H1 (cell line): ENCODE measurements around the gene SLC25A45. TPM values are rescaled to one million over a fixed set of nuclear protein-coding genes. Genes with fewer than 3 reads are reported as not detected.

Experiments
- CTCF ChIA-PET: fragments of 300-600 bp; sonication (Branson Sonifier 250); formaldehyde crosslinking; loops from one replicate; lab custom pipeline; 2021; ENCODE audit not compliant: partially characterized antibody; lab: Charles Lee
- POLR2A ChIA-PET: fragments of 300-600 bp; sonication (Branson Sonifier 250); formaldehyde crosslinking; loops from one replicate; lab custom pipeline; 2021; ENCODE audit warnings: inconsistent platforms; ENCODE audit not compliant: partially characterized antibody; lab: Charles Lee
- DNase-seq, 2 experiments: peaks; one replicate each; pipeline versions ENCODE4 v3.0.0 to v3.0.0-alpha.2; 2010 to 2022; ENCODE audit warnings: low spot score in 2 of 2, low read depth in 1 of 2, mixed read lengths in 1 of 2
- FAIRE-seq: peaks from 2 replicates; lab custom pipeline; 2011; peaks lifted over from hg19 to GRCh38; lab: Jason Lieb, UNC
- H2AFZ ChIP-seq: 2 replicates; pipeline ENCODE4 v1.8.1; 2012; ENCODE audit warnings: low read length, inconsistent platforms
- H2AK5ac ChIP-seq: 2 replicates; pipeline ENCODE4 v1.6.1; 2013; ENCODE audit warnings: low read depth, low read length
- H2BK120ac ChIP-seq: replicated peaks from 2 replicates; pipeline ENCODE3; 2013; ENCODE audit warnings: low read depth, low read length, inconsistent platforms
- H2BK12ac ChIP-seq: 2 replicates; pipeline ENCODE4 v1.6.1; 2013; ENCODE audit warnings: low read depth, low read length
- H2BK15ac ChIP-seq: 2 replicates; pipeline ENCODE4 v1.6.1; 2013; ENCODE audit warnings: low read length
- H2BK20ac ChIP-seq: 2 replicates; pipeline ENCODE4 v1.6.1; 2013; ENCODE audit warnings: low read length
- H2BK5ac ChIP-seq: 2 replicates; pipeline ENCODE4 v1.6.1; 2013; ENCODE audit warnings: low read depth, low read length
- H3K14ac ChIP-seq: 2 replicates; pipeline ENCODE4 v1.6.1; 2013; ENCODE audit warnings: inconsistent platforms; ENCODE audit not compliant: insufficient read length
- H3K18ac ChIP-seq: 2 replicates; pipeline ENCODE4 v1.6.1; 2013; ENCODE audit warnings: low read length; ENCODE audit errors: extremely low read depth
- H3K23ac ChIP-seq: 2 replicates; pipeline ENCODE4 v1.6.1; 2013; ENCODE audit warnings: inconsistent platforms; ENCODE audit not compliant: insufficient read length
- H3K23me2 ChIP-seq: 2 replicates; pipeline ENCODE4 v1.6.1; 2013; ENCODE audit warnings: low read depth, low read length
- H3K27ac ChIP-seq: 2 replicates; pipeline ENCODE4 v1.6.1; 2011; ENCODE audit warnings: low read depth, low read length, inconsistent platforms
- H3K27me3 ChIP-seq, 4 experiments: replicated peaks in 1 of 4; 1 replicate in 1 of 4; 2 replicates in 3 of 4; pipeline versions ENCODE4 v1.6.1 to v1.8.1; 2011 to 2013; ENCODE audit warnings: low read length in 3 of 4, mild to moderate bottlenecking in 3 of 4, inconsistent platforms in 2 of 4, mixed read lengths in 2 of 4, moderate library complexity in 1 of 4; ENCODE audit not compliant: control insufficient read depth in 3 of 4, insufficient read depth in 3 of 4; ENCODE audit errors: extremely low read depth in 1 of 4
- H3K36me3 ChIP-seq, 4 experiments: 2 replicates each; pipeline versions ENCODE4 v1.6.1 to v1.8.1; 2011 to 2013; ENCODE audit warnings: mild to moderate bottlenecking in 4 of 4, low read length in 3 of 4, moderate library complexity in 2 of 4, control low read depth in 1 of 4, inconsistent platforms in 1 of 4; ENCODE audit not compliant: insufficient read depth in 4 of 4, control insufficient read depth in 2 of 4
- H3K4ac ChIP-seq: replicated peaks from 2 replicates; pipeline ENCODE3; 2013; ENCODE audit warnings: low read length, low read depth, mixed read lengths, inconsistent platforms; ENCODE audit not compliant: insufficient read length
- H3K4me1 ChIP-seq, 4 experiments: replicated peaks in 1 of 4; 1 replicate in 1 of 4; 2 replicates in 3 of 4; pipeline versions ENCODE4 v1.6.1 to v1.8.1; 2011 to 2013; ENCODE audit warnings: low read length in 3 of 4, inconsistent platforms in 2 of 4, mixed read lengths in 1 of 4; ENCODE audit not compliant: insufficient read depth in 4 of 4, control insufficient read depth in 3 of 4
- H3K4me2 ChIP-seq, 2 experiments: 2 replicates each; pipeline versions ENCODE4 v1.6.1 to v1.8.1; 2011 to 2013; ENCODE audit warnings: low read depth in 2 of 2, low read length in 2 of 2, control low read depth in 1 of 2, inconsistent platforms in 1 of 2, mild to moderate bottlenecking in 1 of 2; ENCODE audit not compliant: insufficient read depth in 1 of 2
- H3K4me3 ChIP-seq, 4 experiments: fragments of 200-600, 300-600 bp in 1 of 4; sonication (generic), shearing (Covaris generic), sonication (Bioruptor Twin) in 1 of 4; 2 replicates each; pipeline versions ENCODE4 v1.5.1 to v1.8.1; 2011 to 2016; ENCODE audit warnings: low read length in 4 of 4, low read depth in 3 of 4, control low read depth in 2 of 4, inconsistent platforms in 2 of 4, mild to moderate bottlenecking in 2 of 4, mixed read lengths in 1 of 4, moderate library complexity in 1 of 4; ENCODE audit not compliant: insufficient read depth in 2 of 4; ENCODE audit errors: extremely low read depth in 1 of 4
- H3K56ac ChIP-seq: replicated peaks from 2 replicates; pipeline ENCODE3; 2013; ENCODE audit warnings: low read depth, mild to moderate bottlenecking, mixed read lengths, low read length, inconsistent platforms; ENCODE audit not compliant: insufficient read length
- H3K79me1 ChIP-seq: 2 replicates; pipeline ENCODE4 v1.6.1; 2013; ENCODE audit warnings: low read depth, low read length, control low read depth
- H3K79me2 ChIP-seq, 2 experiments: 2 replicates each; pipeline versions ENCODE4 v1.6.1 to v1.8.1; 2012 to 2013; ENCODE audit warnings: low read length in 2 of 2, mild to moderate bottlenecking in 2 of 2, inconsistent platforms in 1 of 2; ENCODE audit not compliant: insufficient read depth in 2 of 2, control insufficient read depth in 1 of 2
- H3K9ac ChIP-seq, 4 experiments: replicated peaks in 1 of 4; 1 replicate in 1 of 4; 2 replicates in 3 of 4; pipeline versions ENCODE4 v1.6.1 to v1.8.1; 2011 to 2013; ENCODE audit warnings: low read depth in 3 of 4, low read length in 3 of 4, control low read depth in 2 of 4, mild to moderate bottlenecking in 2 of 4, moderate library complexity in 2 of 4, inconsistent platforms in 1 of 4; ENCODE audit errors: extremely low read depth in 1 of 4
- H3K9me3 ChIP-seq, 2 experiments: 2 replicates each; pipeline versions ENCODE4 v1.6.1 to v1.8.1; 2012 to 2013; ENCODE audit warnings: mild to moderate bottlenecking in 2 of 2, moderate library complexity in 2 of 2, control low read depth in 1 of 2, inconsistent platforms in 1 of 2, low read depth in 1 of 2, low read length in 1 of 2, mixed read lengths in 1 of 2; ENCODE audit not compliant: insufficient read depth in 2 of 2
- H4K20me1 ChIP-seq, 2 experiments: replicated peaks in 1 of 2; 2 replicates each; pipeline versions ENCODE3 to v1.8.1; 2011 to 2013; ENCODE audit warnings: inconsistent platforms in 2 of 2, low read length in 2 of 2, mild to moderate bottlenecking in 1 of 2; ENCODE audit not compliant: insufficient read depth in 2 of 2, control insufficient read depth in 1 of 2
- H4K5ac ChIP-seq: 2 replicates; pipeline ENCODE4 v1.6.1; 2013; ENCODE audit warnings: low read length, low read depth, mixed read lengths, inconsistent platforms; ENCODE audit not compliant: insufficient read length
- H4K8ac ChIP-seq: 2 replicates; pipeline ENCODE4 v1.8.0; 2013; ENCODE audit warnings: mild to moderate bottlenecking, moderate library complexity, low read length, inconsistent platforms; ENCODE audit not compliant: insufficient read depth; ENCODE audit errors: extremely low read depth
- H4K91ac ChIP-seq: replicated peaks from 2 replicates; pipeline ENCODE3; 2013; ENCODE audit warnings: low read length, mixed read lengths, inconsistent platforms; ENCODE audit not compliant: insufficient read length
- ASH2L ChIP-seq: fragments of 200-600, 300-600 bp; sonication (generic); IDR thresholded peaks from one replicate; pipeline ENCODE4 v1.7.1; 2017; ENCODE audit warnings: low read length
- BCL11A ChIP-seq, 2 experiments: IDR thresholded peaks; one replicate each; pipeline ENCODE4 v1.6.1; 2011; ENCODE audit warnings: low read depth in 2 of 2, low read length in 2 of 2, mild to moderate bottlenecking in 2 of 2
- CHD2 ChIP-seq: IDR thresholded peaks from 2 replicates; pipeline ENCODE4 v1.6.1; 2012; ENCODE audit warnings: low read length, improper control_type of control experiment
- GABPA ChIP-seq: IDR thresholded peaks from 2 replicates; pipeline ENCODE4 v1.6.1; 2011; ENCODE audit warnings: mild to moderate bottlenecking, low read length, moderate library complexity, borderline replicate concordance; ENCODE audit not compliant: insufficient read depth
- NRF1 ChIP-seq: IDR thresholded peaks from 2 replicates; pipeline ENCODE4 v1.6.1; 2011; ENCODE audit warnings: mild to moderate bottlenecking, low read depth, low read length, improper control_type of control experiment
- RAD21 ChIP-seq, 2 experiments: IDR thresholded peaks in 1 of 2; conservative IDR thresholded peaks in 1 of 2; 2 replicates each; pipeline ENCODE4 v1.6.1; 2011; ENCODE audit warnings: low read depth in 2 of 2, low read length in 2 of 2, improper control_type of control experiment in 1 of 2, inconsistent platforms in 1 of 2, mild to moderate bottlenecking in 1 of 2, moderate library complexity in 1 of 2
- RFX5 ChIP-seq: IDR thresholded peaks from 2 replicates; pipeline ENCODE4 v1.6.1; 2011; ENCODE audit warnings: low read depth, low read length, improper control_type of control experiment, borderline replicate concordance
- RNF2 ChIP-seq: fragments of 200-900, 300-1000 bp; sonication (generic); IDR thresholded peaks from 2 replicates; pipeline ENCODE4 v1.7.1; 2016; ENCODE audit warnings: borderline replicate concordance, low read depth, mild to moderate bottlenecking, antibody characterized with exemption, low read length; ENCODE audit not compliant: poor library complexity, severe bottlenecking; ENCODE audit errors: missing control alignments
- RXRA ChIP-seq: IDR thresholded peaks from 2 replicates; pipeline ENCODE4 v1.6.1; 2011; ENCODE audit warnings: low read depth, mild to moderate bottlenecking, low read length, moderate library complexity; ENCODE audit not compliant: insufficient read depth
- SIN3A ChIP-seq, 2 experiments: IDR thresholded peaks in 1 of 2; conservative IDR thresholded peaks in 1 of 2; 2 replicates each; pipeline ENCODE4 v1.6.1; 2011 to 2012; ENCODE audit warnings: low read length in 2 of 2, improper control_type of control experiment in 1 of 2, low read depth in 1 of 2, mild to moderate bottlenecking in 1 of 2
- SRF ChIP-seq: IDR thresholded peaks from 2 replicates; pipeline ENCODE4 v1.6.1; 2011; ENCODE audit warnings: mild to moderate bottlenecking, low read depth, low read length, moderate library complexity
- WGBS, 2 experiments: shearing (Covaris generic) in 1 of 2; methylation state at CpG; one replicate each; pipeline versions ENCODE4 v1.1.6 to v1.1.7; 2013 to 2015; ENCODE audit warnings: low lambda C conversion rate in 2 of 2, mixed read lengths in 2 of 2, inconsistent platforms in 1 of 2, low coverage in 1 of 2, missing lambda C conversion rate in 1 of 2; ENCODE audit not compliant: insufficient replicate concordance in 2 of 2, insufficient coverage in 1 of 2, insufficient read length in 1 of 2; ENCODE audit errors: extremely low coverage in 1 of 2, missing lambda C conversion rate in 1 of 2; 5-methylcytosine and 5-hydroxymethylcytosine counted together
- polyA plus RNA-seq, 7 experiments: library from polyadenylated mRNA; depleted of rRNA in 3 of 7; stranded (reverse) in 5 of 7; unstranded in 2 of 7; fragments of >200 nt in 5 of 7; fragments of 200-250 nt in 2 of 7; gene quantifications; 1 replicate in 5 of 7; 2 replicates in 1 of 7; 4 replicates in 1 of 7; pipeline versions ENCODE4 v1.2.1 to v1.2.3, GENCODE V29; 2011 to 2013; ENCODE audit warnings: missing spikeins in 2 of 7, mixed read lengths in 2 of 7
- total RNA-seq: library from RNA; stranded (reverse); fragmentation: NEBNext Ultra II Directional; extraction: Animal tissue kit (Norgen Biotek cat#: 25700); gene quantifications from 2 replicates; pipeline ENCODE4 v1.2.1, GENCODE V29; 2021
- TF ChIP-seq, protein P1 (sequence below): IDR thresholded peaks from 2 replicates; pipeline ENCODE4 v1.6.1; 2012; ENCODE audit warnings: inconsistent platforms

SLC25A45 gene
- total and polyA plus RNA-seq, 2 of the 8 experiments (the other 6 are each of a cell fraction or from before 2014, with no cell fraction given), result 0.54 to 0.59 TPM

GRCh38 chr11:65418431-65418680, 35.9 kb upstream of the SLC25A45 start:
- Histone ChIP-seq H3K23me2 (peaks cover 15% of the 10 kb centered on the region; the same call in 1 of the 2 replicates), H2BK5ac (peak overlapping the region; percentile 99), H3K14ac (no peak overlapping the region), H3K79me2 (peaks cover 0 to 2% of the 10 kb centered on the region in 2 experiments; a peak in 1 of 4 replicates), H3K18ac (peak overlapping the region; percentile 88), H4K5ac (peak overlapping the region; percentile 4), H2AFZ (no peak overlapping the region), H3K27me3 (no peaks in the 10 kb centered on the region; a peak in 1 of 7 replicates), H3K56ac (no peak overlapping the region), H3K4ac (peak overlapping the region; percentile 11), H4K91ac (peak overlapping the region; percentile 81), H3K36me3 (no peaks in the 10 kb centered on the region), H3K9ac (peak overlapping the region in 2 of 4 experiments; percentile 30 to 45; a peak in 4 of 7 replicates), H4K20me1 (peaks cover 0 to 4% of the 10 kb centered on the region in 2 experiments), H4K8ac (no peak overlapping the region), H2BK15ac (peak overlapping the region; percentile 98), H3K9me3 (no peaks in the 10 kb centered on the region), H3K4me2 (peak overlapping the region; percentile 60 to 61), H2AK5ac (peak overlapping the region; percentile 89), H3K4me1 (peaks cover 19 to 61% (median 45%) of the 10 kb centered on the region in 4 experiments), H3K4me3 (peak overlapping the region in 1 of 4 experiments; percentile 6; a peak in 1 of 8 replicates), H2BK12ac (peak overlapping the region; percentile 99), H2BK120ac (no peak overlapping the region), H3K27ac (peak overlapping the region; percentile 87; the same call in 1 of the 2 replicates), H2BK20ac (peak overlapping the region; percentile 95), H3K79me1 (no peaks in the 10 kb centered on the region; the same call in 1 of the 2 replicates), H3K23ac (no peak overlapping the region)
- CTCF ChIA-PET, result interaction anchor here (0.6 to 22.8 kb wide), 6 partner anchors 15 to 113 kb away, joined by 3 to 430 read pairs (median 72); no protein-coding TSS in a partner anchor
- DNase-seq (no peak), FAIRE-seq (no peak)
- 25% methylated on average over 2 of the region's 4 CpGs; no CpG with 5 or more reads in 1 of the 2 experiments for WGBS, 2 experiments
- POLR2A ChIA-PET, result interaction anchor here (0.7 to 20.8 kb wide), 13 partner anchors 11 to 143 kb away, joined by 3 to 826 read pairs (median 9); partner anchors contain the start of genes CDC42EP2 and MALAT1
- TF ChIP-seq BCL11A (IDR thresholded peaks at IDR 0.05; ENCODE audit: low read depth in 2 of 2, low read length in 2 of 2) (no peak), SIN3A (conservative IDR thresholded peaks at IDR 0.05 in 1 of 2, IDR thresholded peaks at IDR 0.05 in 1 of 2; ENCODE audit: low read depth in 1 of 2, low read length in 2 of 2) (no peak), ASH2L (no peak), RXRA (no peak), RNF2 (no peak), RAD21 (IDR thresholded peaks at IDR 0.05 in 1 of 2, conservative IDR thresholded peaks at IDR 0.05 in 1 of 2; ENCODE audit: low read depth in 2 of 2, low read length in 2 of 2) (no peak), GABPA (no peak), NRF1 (no peak), CHD2 (no peak), RFX5 (no peak), SRF (no peak)
- TF ChIP-seq, protein P1, sequence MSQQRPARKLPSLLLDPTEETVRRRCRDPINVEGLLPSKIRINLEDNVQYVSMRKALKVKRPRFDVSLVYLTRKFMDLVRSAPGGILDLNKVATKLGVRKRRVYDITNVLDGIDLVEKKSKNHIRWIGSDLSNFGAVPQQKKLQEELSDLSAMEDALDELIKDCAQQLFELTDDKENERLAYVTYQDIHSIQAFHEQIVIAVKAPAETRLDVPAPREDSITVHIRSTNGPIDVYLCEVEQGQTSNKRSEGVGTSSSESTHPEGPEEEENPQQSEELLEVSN, result no peak
